Naive thymus-derived CD8-positive, alpha-beta T cell (primary cell): ENCODE data around the gene PMPCA. TPM values are rescaled to one million over a fixed set of nuclear protein-coding genes. Genes with fewer than 3 reads are reported as not detected.

Experiments used
- ATAC-seq, 2 donors: fragments of 150-1000 bp; cut with Tn5 transposase in 1 of 2; sonication (Bioruptor Pico), chemical (Tn5 transposase) in 1 of 2; 1 replicate in 1 of 2; 2 replicates in 1 of 2; pipeline ENCODE4 v1.10.0; 2021; ENCODE audit warnings: mild to moderate bottlenecking in 2 of 2, moderate library complexity in 2 of 2
- POLR2A ChIA-PET: fragments of 350-600 bp; sonication (Branson Sonifier 250); formaldehyde crosslinking; loops from one replicate; lab custom pipeline; 2021; ENCODE audit warnings: antibody characterized with exemption; lab: Charles Lee
- DNase-seq, 10 donors: peaks; one replicate each; pipeline versions ENCODE4 v3.0.0 to v3.0.0-alpha.2; 2020 to 2022
- H3K27ac Mint-ChIP-seq, 10 donors: one replicate each; pipeline ENCODE4 v1.8.0; 2020 to 2022; ENCODE audit warnings: mild to moderate bottlenecking in 10 of 10, mixed read lengths in 10 of 10, moderate library complexity in 4 of 10, inconsistent platforms in 1 of 10
- H3K27me3 Mint-ChIP-seq, 5 donors: one replicate each; pipeline ENCODE4 v1.8.0; 2021 to 2022; ENCODE audit warnings: mixed read lengths in 5 of 5
- H3K36me3 Mint-ChIP-seq, 3 donors: one replicate each; pipeline ENCODE4 v1.8.0; 2020 to 2022; ENCODE audit warnings: mixed read lengths in 3 of 3, mild to moderate bottlenecking in 2 of 3, inconsistent platforms in 1 of 3
- H3K4me1 Mint-ChIP-seq, 4 donors: one replicate each; pipeline ENCODE4 v1.8.0; 2021 to 2022; ENCODE audit warnings: mixed read lengths in 4 of 4
- H3K4me3 Mint-ChIP-seq, 10 donors: one replicate each; pipeline ENCODE4 v1.8.0; 2020 to 2022; ENCODE audit warnings: mild to moderate bottlenecking in 10 of 10, mixed read lengths in 10 of 10, moderate library complexity in 6 of 10, inconsistent platforms in 1 of 10
- H3K9me3 Mint-ChIP-seq, 9 donors: one replicate each; pipeline ENCODE4 v1.8.0; 2020 to 2022; ENCODE audit warnings: mixed read lengths in 9 of 9, mild to moderate bottlenecking in 3 of 9, inconsistent platforms in 1 of 9, moderate library complexity in 1 of 9
- polyA plus RNA-seq, 3 donors: library from polyadenylated mRNA; unstranded; fragments of 300-500 nt; fragmentation: Illumina TruSeq; gene quantifications; one replicate each; pipeline ENCODE4 v1.2.3, GENCODE V29; 2021
- total RNA-seq, 8 experiments: library from RNA in 2 of 8; stranded (reverse) in 2 of 8; gene quantifications; one replicate each; pipeline ENCODE4 v1.2.3 and lab custom pipeline; 2021 to 2026

Gene PMPCA
- total and polyA plus RNA-seq, 5 experiments from 2014 or later: 37.0 to 73.2 (median 47.0) TPM

DNA sequence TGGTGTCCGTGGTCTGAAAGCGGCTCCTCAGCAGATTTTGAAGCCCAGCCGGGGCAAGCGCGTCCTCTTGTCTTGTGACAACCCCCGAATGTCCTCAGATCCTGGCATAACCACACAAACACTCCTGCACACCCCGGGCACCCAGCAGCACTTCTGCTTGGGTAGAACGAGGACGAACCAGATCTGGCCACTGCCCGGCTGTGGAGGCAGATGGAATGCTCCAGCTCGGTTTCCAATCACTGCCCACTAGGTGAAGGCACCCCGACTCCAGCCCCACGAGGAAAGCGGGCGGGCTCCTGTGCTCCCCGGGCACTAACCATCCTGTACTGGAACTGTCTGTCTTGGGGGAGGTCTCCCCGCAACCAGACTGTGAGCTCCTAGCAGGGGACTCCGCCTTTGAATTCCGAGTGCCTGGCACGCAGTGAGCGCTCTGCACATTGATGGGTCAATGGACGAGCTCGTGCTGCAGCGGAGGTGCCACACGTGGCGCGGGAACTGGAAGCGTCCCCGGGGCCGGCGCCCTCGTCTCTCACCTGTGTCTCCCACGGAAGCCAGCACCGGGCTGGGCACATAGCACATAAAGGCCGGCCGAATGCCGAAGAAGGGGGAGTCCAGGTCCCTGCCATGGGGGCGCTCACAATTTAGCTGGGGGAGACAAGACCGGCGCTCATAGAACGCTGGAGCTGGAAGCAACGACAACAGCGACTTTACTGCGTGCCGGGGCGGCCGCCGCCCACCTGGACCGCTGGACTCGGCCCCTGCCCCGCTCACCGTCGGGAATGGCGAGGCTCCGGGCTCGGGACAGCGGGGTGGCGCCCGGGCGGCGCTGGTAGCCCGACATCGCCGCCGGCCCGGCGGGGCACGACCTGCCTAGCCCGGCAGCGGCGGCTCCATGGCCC, 652 bp upstream of the PMPCA start:
- peak overlapping the region; percentile 66 to 94 (median 90) for H3K27ac Mint-ChIP-seq
- H3K9me3 Mint-ChIP-seq: no peaks in the 10 kb centered on the region
- POLR2A ChIA-PET: interaction anchor here (0.8 to 3.2 kb wide), 9 partner anchors 9 to 831 kb away, joined by 3 to 25 read pairs (median 5); partner anchors contain the start of genes DNLZ, SNAPC4 and TUBB4B
- H3K4me3 Mint-ChIP-seq: peak overlapping the region; percentile 86 to 92 (median 89)
- peaks cover 0 to 58% (median 2%) of the 10 kb centered on the region in 3 donors for H3K36me3 Mint-ChIP-seq
- ATAC-seq (peak; percentile 42 to 51), DNase-seq (peak in 4 of 10 donors; percentile 15 to 29 (median 25))
- H3K4me1 Mint-ChIP-seq: peaks cover 20 to 67% (median 47%) of the 10 kb centered on the region in 4 donors
- no peaks in the 10 kb centered on the region for H3K27me3 Mint-ChIP-seq

DNA sequence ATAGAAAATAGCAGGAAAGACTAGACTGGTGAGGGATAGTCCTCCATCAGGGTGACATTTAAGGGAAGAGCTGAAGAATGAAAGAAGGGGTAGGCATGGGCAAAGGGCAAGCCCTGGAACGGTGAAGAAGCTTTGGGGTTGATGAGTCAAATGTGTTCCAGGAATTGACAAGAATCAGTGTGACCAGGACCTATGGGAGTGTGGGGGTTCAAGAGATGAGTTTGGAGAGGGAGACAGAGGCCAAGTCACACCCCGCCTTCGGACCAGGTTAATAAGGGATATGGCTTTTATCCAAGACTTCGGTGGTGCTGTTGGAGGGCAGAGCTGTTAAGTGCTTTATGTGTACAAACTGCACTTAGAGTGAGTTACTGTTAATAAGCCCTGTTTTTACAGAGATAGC, 920 bp downstream of the PMPCA start:
- H3K4me3 Mint-ChIP-seq: peak overlapping the region; percentile 81 to 92 (median 87)
- no peak for ATAC-seq
- POLR2A ChIA-PET: interaction anchor here (1.4 kb wide), 1 partner anchor 11 kb away, joined by 3 read pairs; the partner anchor contains the start of gene SNAPC4
- no peaks in the 10 kb centered on the region for H3K9me3 Mint-ChIP-seq
- H3K36me3 Mint-ChIP-seq: peaks cover 0 to 57% (median 5%) of the 10 kb centered on the region in 3 donors
- H3K4me1 Mint-ChIP-seq: peaks cover 16 to 55% (median 39%) of the 10 kb centered on the region in 4 donors
- H3K27ac Mint-ChIP-seq: peak overlapping the region; percentile 44 to 96 (median 94)
- H3K27me3 Mint-ChIP-seq: no peaks in the 10 kb centered on the region
- DNase-seq: no peak

DNA sequence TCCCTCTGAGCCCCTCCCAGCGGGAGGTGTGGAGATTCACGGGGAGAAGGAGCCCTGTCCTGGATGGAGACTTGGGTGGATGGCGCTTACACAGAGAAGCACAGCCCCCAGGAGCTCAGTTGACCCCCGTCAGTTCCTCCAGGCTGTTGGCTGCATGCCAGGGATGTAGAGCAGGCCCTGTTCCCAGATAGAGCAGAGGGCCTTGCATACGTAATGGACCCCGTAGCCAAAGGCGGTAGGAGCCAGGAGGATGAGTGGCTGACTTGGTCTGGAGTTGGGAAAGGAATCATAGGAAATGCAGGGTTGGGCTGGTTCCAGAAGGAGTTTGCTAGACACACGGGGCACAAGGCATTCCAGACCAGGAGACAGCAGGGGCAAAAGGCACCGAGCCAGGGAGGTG, 2.5 kb downstream of the PMPCA start:
- no peak for DNase-seq
- no peaks in the 10 kb centered on the region for H3K9me3 Mint-ChIP-seq
- H3K27ac Mint-ChIP-seq: peak overlapping the region in 1 of 10 donors; percentile 51
- ATAC-seq: no peak
- POLR2A ChIA-PET: interaction anchor here (1.1 kb wide), 1 partner anchor 10 kb away, joined by 3 read pairs; no protein-coding TSS in a partner anchor
- peaks cover 15 to 44% (median 32%) of the 10 kb centered on the region in 4 donors for H3K4me1 Mint-ChIP-seq
- peaks cover 0 to 59% (median 12%) of the 10 kb centered on the region in 3 donors for H3K36me3 Mint-ChIP-seq
- H3K27me3 Mint-ChIP-seq: no peaks in the 10 kb centered on the region
- peak overlapping the region in 2 of 10 donors; percentile 4 to 20 for H3K4me3 Mint-ChIP-seq

DNA sequence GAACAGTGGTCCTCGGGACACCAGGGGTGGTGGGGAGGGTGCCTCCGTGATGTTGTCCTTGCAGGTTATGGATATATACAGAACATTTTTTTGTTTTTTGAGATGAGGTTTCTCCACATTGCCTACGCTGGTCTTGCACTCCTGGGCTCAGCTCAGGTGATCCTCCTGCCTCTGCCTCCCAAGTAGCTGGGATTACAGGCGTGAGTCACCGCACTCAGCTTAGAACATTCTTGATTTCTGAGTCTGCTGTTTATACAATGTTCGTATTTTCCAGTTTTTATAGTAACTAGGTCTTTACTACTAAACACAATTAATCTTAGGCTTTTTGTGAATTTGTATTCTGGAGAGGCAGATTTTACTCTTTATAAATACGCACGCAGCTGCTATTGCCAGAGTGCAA, 6.0 kb downstream of the PMPCA start:
- Mint-ChIP-seq H3K4me3 (no peak overlapping the region), H3K27ac (peak overlapping the region in 1 of 10 donors; percentile 75), H3K9me3 (no peaks in the 10 kb centered on the region), H3K27me3 (no peaks in the 10 kb centered on the region), H3K4me1 (peaks cover 3 to 19% (median 6%) of the 10 kb centered on the region in 4 donors), H3K36me3 (peaks cover 0 to 76% (median 21%) of the 10 kb centered on the region in 3 donors)
- POLR2A ChIA-PET: no interaction called here
- DNase-seq: no peak
- ATAC-seq: no peak

DNA sequence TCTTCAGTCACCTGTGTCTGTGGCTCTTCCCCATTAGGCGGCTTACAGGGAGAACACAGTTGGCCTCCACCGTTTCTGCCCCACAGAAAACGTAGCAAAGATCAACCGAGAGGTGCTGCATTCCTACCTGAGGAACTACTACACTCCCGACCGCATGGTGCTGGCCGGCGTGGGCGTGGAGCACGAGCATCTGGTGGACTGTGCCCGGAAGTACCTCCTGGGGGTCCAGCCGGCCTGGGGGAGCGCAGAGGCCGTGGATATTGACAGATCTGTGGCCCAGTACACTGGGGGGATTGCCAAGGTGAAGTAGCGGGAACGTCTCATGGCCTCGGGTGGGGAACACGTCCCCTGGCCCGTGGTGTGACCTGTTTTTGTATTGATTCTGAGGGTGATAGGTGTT, 6.5 kb downstream of the PMPCA start:
- peaks cover 0 to 79% (median 21%) of the 10 kb centered on the region in 3 donors for H3K36me3 Mint-ChIP-seq
- no peaks in the 10 kb centered on the region for H3K9me3 Mint-ChIP-seq
- DNase-seq (no peak), ATAC-seq (no peak)
- peaks cover 0 to 14% (median 3%) of the 10 kb centered on the region in 4 donors for H3K4me1 Mint-ChIP-seq
- H3K4me3 Mint-ChIP-seq: no peak overlapping the region
- no peak overlapping the region for H3K27ac Mint-ChIP-seq
- H3K27me3 Mint-ChIP-seq: no peaks in the 10 kb centered on the region
- POLR2A ChIA-PET: interaction anchor here (0.7 kb wide), 1 partner anchor 144 kb away, joined by 5 read pairs; no protein-coding TSS in a partner anchor

DNA sequence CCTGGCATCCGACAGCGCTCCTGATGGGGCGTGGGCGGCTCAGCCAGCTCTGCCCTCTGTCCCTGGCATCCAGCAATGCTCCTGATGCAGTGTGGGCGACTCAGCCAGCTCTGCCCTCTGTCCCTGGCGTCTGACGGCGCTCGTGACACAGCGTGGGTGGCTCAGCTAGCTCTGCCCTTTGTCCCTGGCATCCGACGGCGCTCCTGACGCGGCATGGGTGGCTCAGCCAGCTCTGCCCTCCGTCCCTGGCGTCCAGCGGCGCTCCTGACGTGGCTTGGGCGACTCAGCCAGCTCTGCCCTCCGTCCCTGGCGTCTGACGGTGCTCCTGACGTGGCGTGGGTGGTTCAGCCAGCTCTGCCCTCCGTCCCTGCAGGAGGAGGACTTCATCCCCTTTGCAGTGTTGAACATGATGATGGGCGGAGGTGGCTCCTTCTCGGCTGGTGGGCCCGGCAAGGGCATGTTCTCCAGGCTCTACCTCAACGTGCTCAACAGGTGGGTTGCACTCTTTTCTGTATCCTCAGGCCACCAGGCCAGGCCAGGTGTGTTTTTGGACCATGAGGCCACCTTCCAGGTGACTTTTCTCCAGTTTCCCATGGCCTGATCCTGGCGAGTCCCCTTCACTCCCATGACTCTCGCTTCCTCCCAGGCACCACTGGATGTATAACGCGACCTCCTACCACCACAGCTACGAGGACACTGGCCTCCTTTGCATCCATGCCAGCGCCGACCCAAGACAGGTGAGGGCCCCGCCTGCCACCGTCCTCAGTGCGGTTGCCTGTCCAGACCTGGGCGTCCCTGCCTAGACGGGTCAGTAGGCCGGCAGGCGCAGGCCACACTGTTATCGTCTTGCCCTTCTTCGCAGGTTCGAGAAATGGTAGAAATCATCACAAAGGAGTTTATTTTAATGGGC, 8.0 kb downstream of the PMPCA start:
- ATAC-seq: no peak
- DNase-seq: no peak
- POLR2A ChIA-PET: no interaction called here
- no peaks in the 10 kb centered on the region for H3K9me3 Mint-ChIP-seq
- peaks cover 0 to 78% (median 21%) of the 10 kb centered on the region in 3 donors for H3K36me3 Mint-ChIP-seq
- H3K27ac Mint-ChIP-seq: peak overlapping the region in 1 of 10 donors; percentile 79
- no peaks in the 10 kb centered on the region for H3K27me3 Mint-ChIP-seq
- peaks cover 0 to 5% (median 0%) of the 10 kb centered on the region in 4 donors for H3K4me1 Mint-ChIP-seq
- H3K4me3 Mint-ChIP-seq: no peak overlapping the region

DNA sequence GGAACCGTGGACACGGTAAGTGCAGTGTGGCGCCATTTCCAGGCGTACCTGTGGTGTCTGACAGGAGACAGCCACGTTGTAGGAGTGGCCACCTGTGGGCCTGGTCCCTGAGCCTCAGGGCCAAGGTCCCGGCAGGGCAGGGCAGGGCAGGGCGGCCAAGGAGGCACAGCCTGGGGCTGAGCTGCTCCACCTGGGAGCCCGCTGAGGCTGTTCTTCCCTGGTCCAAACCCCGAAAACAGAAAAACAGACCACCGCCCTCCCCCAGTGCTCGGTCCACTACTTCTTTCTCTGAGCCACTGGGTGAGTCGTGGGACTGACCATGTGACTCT, 8.6 kb downstream of the PMPCA start:
- Mint-ChIP-seq H3K36me3 (peaks cover 0 to 78% (median 21%) of the 10 kb centered on the region in 3 donors), H3K27me3 (no peaks in the 10 kb centered on the region), H3K4me1 (peaks cover 0 to 2% (median 0%) of the 10 kb centered on the region in 4 donors), H3K4me3 (no peak overlapping the region), H3K27ac (peak overlapping the region in 1 of 10 donors; percentile 79), H3K9me3 (no peaks in the 10 kb centered on the region)
- ATAC-seq (no peak), DNase-seq (no peak)
- POLR2A ChIA-PET: no interaction called here

DNA sequence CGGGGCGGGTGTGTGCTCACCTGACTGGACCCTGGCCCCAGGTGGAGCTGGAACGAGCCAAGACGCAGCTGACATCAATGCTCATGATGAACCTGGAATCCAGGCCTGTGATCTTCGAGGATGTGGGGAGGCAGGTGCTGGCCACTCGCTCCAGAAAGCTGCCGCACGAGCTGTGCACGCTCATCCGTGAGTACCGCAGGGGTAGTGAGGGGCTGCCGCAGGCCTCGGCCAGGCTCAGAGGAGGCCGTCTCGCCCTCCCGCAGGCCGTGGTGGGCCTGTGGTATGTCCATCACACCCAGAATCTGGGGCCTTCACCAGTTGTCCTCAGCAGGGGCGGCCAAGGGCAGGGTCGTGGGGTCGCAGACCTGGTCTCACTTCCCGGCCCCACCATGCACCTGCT, 11.3 kb downstream of the PMPCA start:
- Mint-ChIP-seq H3K27me3 (no peaks in the 10 kb centered on the region), H3K27ac (no peak overlapping the region), H3K9me3 (no peaks in the 10 kb centered on the region), H3K4me1 (peaks cover 0 to 3% (median 0%) of the 10 kb centered on the region in 4 donors), H3K4me3 (no peak overlapping the region), H3K36me3 (peaks cover 0 to 70% (median 14%) of the 10 kb centered on the region in 3 donors)
- ATAC-seq (no peak), DNase-seq (no peak)
- POLR2A ChIA-PET: interaction anchor here (0.6 to 0.7 kb wide), 3 partner anchors 13 to 59 kb away, joined by 3 to 4 read pairs (median 4); no protein-coding TSS in a partner anchor

DNA sequence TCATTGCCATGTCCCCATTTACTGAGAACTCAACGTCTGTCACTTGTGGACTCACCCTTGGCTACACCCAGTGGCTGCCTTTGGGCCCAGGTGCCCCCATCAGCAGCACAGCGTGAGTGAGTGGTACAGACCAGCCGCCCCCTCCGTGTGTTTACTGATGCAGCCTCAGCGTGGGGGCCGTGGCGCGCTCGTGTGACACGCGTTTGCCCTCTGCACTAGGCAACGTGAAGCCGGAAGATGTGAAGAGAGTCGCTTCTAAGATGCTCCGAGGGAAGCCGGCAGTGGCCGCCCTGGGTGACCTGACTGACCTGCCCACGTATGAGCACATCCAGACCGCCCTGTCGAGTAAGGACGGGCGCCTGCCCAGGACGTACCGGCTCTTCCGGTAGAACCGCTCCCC, 12.4 kb downstream of the PMPCA start:
- ATAC-seq (no peak), DNase-seq (no peak)
- H3K27ac Mint-ChIP-seq: no peak overlapping the region
- H3K9me3 Mint-ChIP-seq: no peaks in the 10 kb centered on the region
- no peak overlapping the region for H3K4me3 Mint-ChIP-seq
- POLR2A ChIA-PET: no interaction called here
- H3K27me3 Mint-ChIP-seq: no peaks in the 10 kb centered on the region
- H3K4me1 Mint-ChIP-seq: peaks cover 0 to 3% (median 0%) of the 10 kb centered on the region in 4 donors
- H3K36me3 Mint-ChIP-seq: peaks cover 0 to 61% (median 9%) of the 10 kb centered on the region in 3 donors

DNA sequence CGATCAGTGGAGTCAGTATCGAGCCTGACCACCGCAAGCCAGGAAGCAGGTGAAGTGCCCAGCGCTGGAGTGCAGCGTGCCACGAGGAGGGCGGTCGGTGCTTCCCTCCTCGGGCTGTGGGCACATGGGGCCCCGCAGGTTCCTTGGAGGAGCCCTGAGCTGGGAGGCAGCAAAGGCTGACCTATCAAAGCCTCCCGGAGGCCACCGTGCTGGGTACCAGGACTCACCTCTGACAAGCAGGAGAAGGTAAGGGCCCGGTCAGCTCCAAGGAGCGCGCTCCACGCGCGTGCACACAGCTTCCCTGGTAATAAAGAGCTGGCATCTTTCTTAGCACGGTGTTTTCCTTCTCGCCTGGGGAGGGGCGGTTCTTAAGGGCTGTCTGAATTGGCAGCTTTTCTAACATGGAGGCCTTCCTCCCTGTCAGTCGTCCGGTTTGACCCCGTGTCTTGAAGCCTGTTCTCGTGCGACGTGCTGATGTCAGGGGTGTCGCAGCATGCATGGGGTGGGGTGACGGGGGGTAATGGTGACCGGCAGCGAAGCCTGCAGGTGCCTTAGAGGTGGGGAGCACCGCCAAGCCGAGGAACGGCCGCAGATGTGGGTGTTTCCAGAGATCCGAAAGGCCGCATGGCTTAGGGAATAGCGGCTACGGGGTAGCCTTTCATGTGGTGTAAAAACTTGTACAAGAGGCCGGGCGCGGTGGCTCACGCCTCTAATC, 13.1 kb downstream of the PMPCA start:
- Mint-ChIP-seq H3K9me3 (no peaks in the 10 kb centered on the region), H3K4me3 (no peak overlapping the region), H3K36me3 (peaks cover 0 to 57% (median 8%) of the 10 kb centered on the region in 3 donors), H3K4me1 (peaks cover 0 to 3% (median 0%) of the 10 kb centered on the region in 4 donors), H3K27ac (peak overlapping the region in 1 of 10 donors; percentile 59), H3K27me3 (no peaks in the 10 kb centered on the region)
- DNase-seq (no peak), ATAC-seq (no peak)
- POLR2A ChIA-PET: no interaction called here

DNA sequence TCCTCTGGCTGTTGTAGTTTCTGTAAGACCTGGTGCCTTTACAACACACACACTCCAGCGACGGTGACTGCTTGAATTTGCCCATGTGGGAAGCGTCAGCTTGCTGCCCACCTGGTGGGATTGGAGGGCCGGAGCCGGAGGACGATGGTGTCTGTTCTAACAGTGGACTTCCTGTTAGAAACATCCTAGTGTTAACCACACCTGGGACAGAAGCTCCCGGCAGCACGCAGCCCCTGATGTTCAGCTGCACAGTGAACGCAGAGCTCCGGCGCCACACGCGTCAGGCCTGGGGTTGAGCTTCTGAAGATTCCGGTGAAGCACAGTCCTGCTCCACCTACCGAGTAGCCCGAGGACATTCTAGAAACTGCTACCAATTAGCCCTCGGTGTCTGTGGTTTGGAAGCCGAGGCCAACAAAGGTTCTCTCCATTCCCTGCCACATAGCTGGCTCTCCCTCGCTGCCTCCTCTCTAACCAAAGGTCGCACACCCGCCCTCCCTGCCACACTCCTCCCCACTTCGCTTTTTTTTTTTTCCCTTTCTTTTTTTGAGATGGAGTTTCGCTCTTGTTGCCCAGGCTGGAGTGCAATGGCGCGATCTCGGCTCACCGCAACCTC, 14.4 kb downstream of the PMPCA start:
- H3K9me3 Mint-ChIP-seq: no peaks in the 10 kb centered on the region
- peak overlapping the region in 3 of 10 donors; percentile 18 to 65 (median 53) for H3K27ac Mint-ChIP-seq
- no peaks in the 10 kb centered on the region for H3K27me3 Mint-ChIP-seq
- peaks cover 0 to 46% (median 3%) of the 10 kb centered on the region in 3 donors for H3K36me3 Mint-ChIP-seq
- no peak for DNase-seq
- POLR2A ChIA-PET: interaction anchor here (1.1 kb wide), 1 partner anchor 24 kb away, joined by 3 read pairs; no protein-coding TSS in a partner anchor
- no peak for ATAC-seq
- H3K4me3 Mint-ChIP-seq: no peak overlapping the region
- peaks cover 0 to 3% (median 0%) of the 10 kb centered on the region in 4 donors for H3K4me1 Mint-ChIP-seq
